Epithelial cell of esophagus (primary cell): ENCODE data around the gene BTD.
"Not testable (repeated sequence)": the region's sequence is repeated elsewhere in the genome, so short reads cannot be mapped to it uniquely, and the experiment has no call there.

Experiments used
- DNase-seq: peaks from one replicate; pipeline ENCODE4 v3.0.0; 2010; ENCODE audit warnings: low read depth
- H3K4me3 ChIP-seq: 2 replicates; pipeline ENCODE4 v1.5.1; 2011; ENCODE audit warnings: mild to moderate bottlenecking, low read length, control low read depth
- TF ChIP-seq, protein P1 (sequence below): IDR thresholded peaks from 2 replicates; pipeline ENCODE4 v1.5.1; 2011; ENCODE audit warnings: low read depth, mild to moderate bottlenecking, low read length, control low read depth, inconsistent platforms; ENCODE audit not compliant: insufficient read depth; ENCODE audit errors: missing control alignments

BTD gene

DNA sequence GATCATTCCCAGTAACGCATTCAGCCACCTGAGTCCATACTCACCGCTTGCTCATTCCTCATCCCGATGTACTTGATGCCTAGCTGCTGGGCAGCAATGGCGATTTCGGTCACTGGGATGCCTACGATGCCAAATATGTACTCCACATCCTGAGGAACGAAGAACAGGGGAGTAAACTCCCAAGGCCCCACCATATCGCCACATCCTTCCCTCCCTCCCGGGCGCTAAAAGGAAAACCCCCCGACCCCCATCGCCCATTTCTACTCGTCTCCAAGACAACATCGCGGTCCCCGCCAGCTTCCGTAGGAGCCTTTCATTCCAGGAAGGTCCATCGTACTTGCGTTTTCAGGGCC, 523 bp upstream of the BTD start:
- DNase-seq, result peak; percentile 40
- peak overlapping the region; percentile 99 for H3K4me3 ChIP-seq
- TF ChIP-seq, protein P1, sequence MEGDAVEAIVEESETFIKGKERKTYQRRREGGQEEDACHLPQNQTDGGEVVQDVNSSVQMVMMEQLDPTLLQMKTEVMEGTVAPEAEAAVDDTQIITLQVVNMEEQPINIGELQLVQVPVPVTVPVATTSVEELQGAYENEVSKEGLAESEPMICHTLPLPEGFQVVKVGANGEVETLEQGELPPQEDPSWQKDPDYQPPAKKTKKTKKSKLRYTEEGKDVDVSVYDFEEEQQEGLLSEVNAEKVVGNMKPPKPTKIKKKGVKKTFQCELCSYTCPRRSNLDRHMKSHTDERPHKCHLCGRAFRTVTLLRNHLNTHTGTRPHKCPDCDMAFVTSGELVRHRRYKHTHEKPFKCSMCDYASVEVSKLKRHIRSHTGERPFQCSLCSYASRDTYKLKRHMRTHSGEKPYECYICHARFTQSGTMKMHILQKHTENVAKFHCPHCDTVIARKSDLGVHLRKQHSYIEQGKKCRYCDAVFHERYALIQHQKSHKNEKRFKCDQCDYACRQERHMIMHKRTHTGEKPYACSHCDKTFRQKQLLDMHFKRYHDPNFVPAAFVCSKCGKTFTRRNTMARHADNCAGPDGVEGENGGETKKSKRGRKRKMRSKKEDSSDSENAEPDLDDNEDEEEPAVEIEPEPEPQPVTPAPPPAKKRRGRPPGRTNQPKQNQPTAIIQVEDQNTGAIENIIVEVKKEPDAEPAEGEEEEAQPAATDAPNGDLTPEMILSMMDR, result no peak

DNA sequence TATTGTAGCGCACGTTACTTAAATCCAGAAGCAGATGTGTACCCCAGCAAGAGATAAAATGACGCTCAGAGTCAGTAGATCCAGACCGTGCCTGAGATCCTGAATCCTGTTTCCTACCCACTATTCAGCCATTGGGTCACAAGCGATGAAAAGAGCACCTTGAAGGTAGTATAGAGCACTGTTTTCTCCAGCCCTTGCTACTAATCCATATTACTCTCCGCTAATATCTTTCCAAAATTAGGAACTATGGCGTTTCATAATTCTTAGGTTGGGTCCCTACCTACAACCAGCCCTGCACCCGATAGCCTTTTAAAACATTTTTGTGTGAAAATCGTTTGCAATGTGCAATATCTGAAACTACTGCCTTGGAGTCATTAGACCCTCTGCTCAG, 596 bp downstream of the BTD start:
- DNase-seq, result no peak
- H3K4me3 ChIP-seq, result peak overlapping the region; percentile 99
- TF ChIP-seq, protein P1, result no peak

DNA sequence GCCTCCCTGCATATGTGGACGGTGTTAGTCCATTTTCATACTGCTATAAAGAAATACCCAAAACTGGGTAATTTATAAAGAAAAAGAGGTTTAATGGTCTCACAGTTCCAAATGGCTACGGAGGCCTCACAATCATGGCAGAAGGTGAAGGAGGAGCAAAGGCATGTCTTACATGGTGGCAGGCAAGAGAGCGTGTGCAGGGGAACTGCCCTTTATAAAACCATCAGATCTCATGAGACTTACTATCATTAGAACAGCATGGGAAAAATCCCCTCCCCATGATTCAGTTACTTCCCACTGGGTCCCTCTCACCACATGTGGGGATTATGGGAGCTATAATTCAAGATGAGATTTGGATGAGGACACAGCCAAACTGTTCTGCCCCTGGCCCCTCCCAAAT, 1.3 kb downstream of the BTD start:
- H3K4me3 ChIP-seq, DNase-seq: not testable (repeated sequence)

DNA sequence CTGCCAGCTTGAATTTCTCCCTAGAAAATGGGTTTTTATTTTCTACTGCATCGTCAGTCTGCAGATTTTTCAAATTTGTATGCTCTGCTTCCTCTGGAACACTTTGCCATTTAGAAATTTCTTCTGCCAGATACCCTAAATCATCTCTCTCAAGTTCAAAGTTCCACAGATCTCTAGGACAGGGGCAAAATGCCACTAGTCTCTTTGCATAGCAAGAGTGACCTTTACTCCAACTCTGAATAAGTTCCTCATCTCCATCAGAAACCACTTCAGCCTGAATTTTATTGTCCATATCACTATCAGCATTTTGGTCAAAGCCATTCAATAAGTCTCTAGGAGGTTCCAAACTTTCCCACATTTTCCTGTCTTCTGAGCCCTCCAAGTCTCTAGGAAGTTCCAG, 3.0 kb downstream of the BTD start:
- not testable (repeated sequence) for DNase-seq

DNA sequence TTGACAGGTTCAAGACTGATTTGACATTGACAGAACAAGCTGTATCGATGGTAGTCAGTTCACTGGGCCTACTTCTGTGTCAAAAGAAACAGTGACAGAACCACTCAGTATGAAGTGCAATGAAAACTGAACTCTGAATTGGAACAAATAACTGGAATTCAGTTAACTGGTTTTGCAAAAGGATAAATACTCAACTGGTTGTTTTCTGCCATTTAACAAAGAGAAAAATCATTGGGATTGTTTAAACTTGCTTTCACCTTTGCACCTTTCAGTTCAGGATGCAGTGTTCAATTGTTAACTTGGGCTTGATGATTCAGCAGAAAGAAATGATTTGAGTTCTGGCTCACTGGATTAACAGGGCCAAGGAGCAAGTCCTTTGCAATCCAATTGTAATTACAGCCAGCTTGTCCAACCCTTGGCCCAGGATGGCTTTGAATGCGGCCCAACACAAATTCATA, 4.9 kb downstream of the BTD start:
- TF ChIP-seq, protein P1, result no peak
- peak; percentile 19 for DNase-seq
- no peak overlapping the region for H3K4me3 ChIP-seq

More for the DNA sequence above, 3.0 kb downstream of the BTD start:
- H3K4me3 ChIP-seq, result not testable (repeated sequence)

DNA sequence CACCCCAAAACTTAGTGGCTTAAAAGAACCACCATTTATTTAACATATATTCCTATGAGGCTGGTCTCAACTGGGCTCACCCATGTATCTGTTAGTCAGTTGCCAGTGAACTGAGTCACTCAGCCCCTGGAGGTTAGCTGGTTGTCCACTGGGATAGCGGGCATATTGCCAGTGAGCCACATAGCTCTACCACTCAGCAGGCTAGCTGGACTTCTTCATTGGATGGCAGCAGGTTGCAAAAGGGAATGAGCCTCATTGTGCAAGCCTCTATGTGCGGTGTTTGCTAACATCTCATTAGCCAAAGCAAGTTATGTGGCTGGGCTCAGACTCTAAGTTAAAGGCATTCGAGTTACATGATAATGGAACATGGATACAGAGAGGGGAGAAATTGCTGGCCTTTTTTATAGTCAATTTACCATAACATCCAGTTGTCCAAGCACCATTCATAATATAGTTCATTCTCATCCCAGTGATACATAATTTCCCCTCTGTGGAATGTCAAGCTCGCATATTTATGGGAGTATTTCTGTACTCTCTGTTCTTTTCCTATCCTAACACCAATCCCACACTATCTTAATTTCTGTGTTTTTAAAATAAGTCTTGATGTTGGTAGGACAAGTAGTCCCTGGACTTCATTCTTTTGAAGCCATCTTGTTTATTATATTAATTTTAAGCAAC, 8.7 kb downstream of the BTD start:
- peak; percentile 83 for DNase-seq
- no peak overlapping the region for H3K4me3 ChIP-seq
- TF ChIP-seq, protein P1, result no peak

DNA sequence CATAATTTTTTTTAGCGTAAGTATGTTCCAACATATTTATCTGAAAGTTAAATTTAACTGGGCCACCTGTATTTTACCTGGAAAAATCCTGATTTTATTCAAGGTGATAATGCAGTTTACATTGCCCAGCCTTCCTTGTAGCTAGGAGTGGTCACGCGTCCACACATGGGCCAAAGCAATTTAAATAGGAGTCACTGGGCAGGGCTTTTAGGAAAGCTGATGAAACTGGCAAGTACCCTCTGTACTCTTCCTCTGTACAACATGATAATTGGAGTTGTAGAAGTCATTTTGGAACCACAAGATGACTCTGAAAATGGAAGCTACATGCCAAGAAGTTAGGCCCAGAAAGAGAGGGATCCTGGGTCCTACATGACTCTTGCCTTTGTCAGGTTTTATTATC, 9.5 kb downstream of the BTD start:
- H3K4me3 ChIP-seq, result no peak overlapping the region
- no peak for DNase-seq
- TF ChIP-seq, protein P1, result no peak

DNA sequence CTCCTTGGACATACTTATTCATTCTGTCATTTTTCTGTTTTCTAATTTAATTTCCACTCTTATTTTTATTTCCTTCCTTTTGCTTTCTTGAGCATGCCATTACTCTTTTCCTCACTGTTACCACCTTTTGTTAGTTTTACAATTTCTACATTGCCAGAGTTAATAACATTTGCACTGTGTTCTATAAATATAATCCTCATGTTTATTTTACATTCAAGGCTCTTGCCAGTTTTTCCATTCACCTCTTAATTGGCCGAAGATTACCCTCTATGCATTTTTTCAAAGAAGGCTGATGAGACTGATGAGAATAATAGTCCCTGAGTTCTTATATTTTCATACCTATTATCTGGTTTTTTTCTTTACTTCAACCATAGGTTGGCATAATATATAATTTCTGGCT, 10.5 kb downstream of the BTD start:
- TF ChIP-seq, protein P1, result no peak
- no peak for DNase-seq
- H3K4me3 ChIP-seq, result no peak overlapping the region
